Kidney (tissue), 14 donors: ENCODE results near the gene CD109. TPM values are rescaled to one million over a fixed set of nuclear protein-coding genes. Genes with fewer than 3 reads are reported as not detected.

Experiments
- DNase-seq, 5 donors: peaks; one replicate each; pipeline ENCODE4 v3.0.0-alpha.2; 2013 to 2020
- FAIRE-seq: peaks from 2 replicates; lab custom pipeline; 2012; peaks lifted over from hg19 to GRCh38; lab: Jason Lieb, UNC
- H3K27ac ChIP-seq, 2 donors: one replicate each; pipeline ENCODE4 v1.7.0; 2013; ENCODE audit warnings: low read depth in 2 of 2, low read length in 2 of 2, inconsistent platforms in 1 of 2
- H3K27me3 ChIP-seq: one replicate; pipeline ENCODE4 v1.7.1; 2013; ENCODE audit warnings: low read length, inconsistent platforms; ENCODE audit not compliant: control insufficient read depth, insufficient read depth
- H3K36me3 ChIP-seq, 3 donors: one replicate each; pipeline versions ENCODE4 v1.7.0 to v1.7.1; 2013; ENCODE audit warnings: low read length in 3 of 3, control low read depth in 1 of 3, inconsistent platforms in 1 of 3; ENCODE audit not compliant: insufficient read depth in 3 of 3, control insufficient read depth in 2 of 3
- H3K4me1 ChIP-seq, 3 donors: one replicate each; pipeline versions ENCODE4 v1.7.0 to v1.7.1; 2013; ENCODE audit warnings: low read length in 3 of 3, inconsistent platforms in 1 of 3, low read depth in 1 of 3; ENCODE audit not compliant: control insufficient read depth in 2 of 3, insufficient read depth in 2 of 3
- H3K4me3 ChIP-seq, 3 donors: one replicate each; pipeline versions ENCODE4 v1.7.0 to v1.8.1; 2013; ENCODE audit warnings: low read length in 3 of 3, control low read depth in 1 of 3, inconsistent platforms in 1 of 3
- H3K9ac ChIP-seq, 3 donors: one replicate each; pipeline versions ENCODE4 v1.7.0 to v1.7.1; 2013; ENCODE audit warnings: low read length in 3 of 3, control low read depth in 1 of 3, inconsistent platforms in 1 of 3
- H3K9me3 ChIP-seq, 3 donors: one replicate each; pipeline versions ENCODE4 v1.7.0 to v1.7.1; 2013; ENCODE audit warnings: low read length in 3 of 3, control low read depth in 1 of 3, inconsistent platforms in 1 of 3; ENCODE audit not compliant: control insufficient read depth in 2 of 3, insufficient read depth in 1 of 3
- intact Hi-C: fragments of 100-400 bp; cut with DNase I; formaldehyde crosslinking; loops from one replicate; pipeline ENCODE4 v1.11.1; 2022
- polyA plus RNA-seq: library from polyadenylated mRNA; stranded (reverse); fragments of 350-450 nt; fragmentation: Illumina TruSeq; extraction: RNeasy Lipid Tissue Mini Kit (QIAGEN cat#74804); gene quantifications from one replicate; pipeline ENCODE4 v1.2.3, GENCODE V29; 2014; ENCODE audit warnings: low read depth, low replicate concordance; ENCODE audit not compliant: insufficient read depth
- total RNA-seq: library from RNA; stranded (reverse); fragmentation: NEBNext Ultra II Directional; extraction: Animal tissue kit (Norgen Biotek cat#: 25700); gene quantifications from one replicate; pipeline ENCODE4 v1.2.1, GENCODE V29; 2021
- TF ChIP-seq, protein P1 (sequence below): IDR thresholded peaks from 3 replicates; pipeline ENCODE4 v1.5.1; 2012; ENCODE audit warnings: mild to moderate bottlenecking, moderate library complexity, borderline replicate concordance; ENCODE audit not compliant: insufficient read depth; ENCODE audit errors: extremely low read depth
- donor health status: control.
- donor health status: control.
- donor health status: control.
- donor health status: control.
- donor health status: control.
- donor health status: DM: yes; HTN: yes; CAD: no.
- donor health status: Normal renal cell carcinoma (clear cell type).

CD109 gene
- total and polyA plus RNA-seq, 2 donors from 2014 or later = 3.7 to 19.0 TPM

- no peak for DNase-seq
- Histone ChIP-seq H3K4me1 (no peaks in the 10 kb centered on the region), H3K4me3 (no peak overlapping the region), H3K27me3 (no peaks in the 10 kb centered on the region), H3K36me3 (no peaks in the 10 kb centered on the region), H3K9ac (no peak overlapping the region), H3K27ac (no peak overlapping the region), H3K9me3 (no peaks in the 10 kb centered on the region)
- FAIRE-seq = no peak
- TF ChIP-seq, protein P1, sequence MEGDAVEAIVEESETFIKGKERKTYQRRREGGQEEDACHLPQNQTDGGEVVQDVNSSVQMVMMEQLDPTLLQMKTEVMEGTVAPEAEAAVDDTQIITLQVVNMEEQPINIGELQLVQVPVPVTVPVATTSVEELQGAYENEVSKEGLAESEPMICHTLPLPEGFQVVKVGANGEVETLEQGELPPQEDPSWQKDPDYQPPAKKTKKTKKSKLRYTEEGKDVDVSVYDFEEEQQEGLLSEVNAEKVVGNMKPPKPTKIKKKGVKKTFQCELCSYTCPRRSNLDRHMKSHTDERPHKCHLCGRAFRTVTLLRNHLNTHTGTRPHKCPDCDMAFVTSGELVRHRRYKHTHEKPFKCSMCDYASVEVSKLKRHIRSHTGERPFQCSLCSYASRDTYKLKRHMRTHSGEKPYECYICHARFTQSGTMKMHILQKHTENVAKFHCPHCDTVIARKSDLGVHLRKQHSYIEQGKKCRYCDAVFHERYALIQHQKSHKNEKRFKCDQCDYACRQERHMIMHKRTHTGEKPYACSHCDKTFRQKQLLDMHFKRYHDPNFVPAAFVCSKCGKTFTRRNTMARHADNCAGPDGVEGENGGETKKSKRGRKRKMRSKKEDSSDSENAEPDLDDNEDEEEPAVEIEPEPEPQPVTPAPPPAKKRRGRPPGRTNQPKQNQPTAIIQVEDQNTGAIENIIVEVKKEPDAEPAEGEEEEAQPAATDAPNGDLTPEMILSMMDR = no peak
- intact Hi-C loops = no loop called here
Observed at GRCh38 chr6:73792738-73793137, 96.7 kb downstream of the CD109 start.

DNA sequence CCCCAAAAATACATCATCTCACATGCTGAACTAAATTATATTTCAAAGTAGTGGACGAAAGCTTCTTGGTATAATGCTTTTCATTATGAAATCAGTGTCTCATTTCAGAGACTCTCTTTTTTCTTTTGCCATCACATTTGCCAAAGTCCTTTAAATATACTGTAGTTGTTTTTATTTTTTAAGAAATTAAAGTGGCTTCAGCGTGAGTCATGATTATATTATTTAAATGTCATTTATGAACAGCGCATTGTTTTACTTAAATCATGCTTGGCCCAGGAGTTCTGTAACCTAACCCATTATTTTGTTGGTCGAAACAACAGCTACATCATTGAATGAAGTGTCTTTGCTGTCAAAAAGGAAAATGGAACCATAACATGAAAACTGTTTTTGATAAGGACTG lies 100.9 kb downstream of the CD109 start:
- Histone ChIP-seq H3K4me1 (peaks cover 0 to 4% (median 0%) of the 10 kb centered on the region in 3 donors), H3K4me3 (no peak overlapping the region), H3K9ac (no peak overlapping the region), H3K27me3 (no peaks in the 10 kb centered on the region), H3K27ac (no peak overlapping the region), H3K9me3 (no peaks in the 10 kb centered on the region), H3K36me3 (no peaks in the 10 kb centered on the region)
- DNase-seq (no peak), FAIRE-seq (no peak)
- TF ChIP-seq, protein P1 = no peak
- intact Hi-C loops = no loop called here

- H3K9me3 ChIP-seq = no peaks in the 10 kb centered on the region
- H3K36me3 ChIP-seq = no peaks in the 10 kb centered on the region
- no peak overlapping the region for H3K27ac ChIP-seq
- H3K4me3 ChIP-seq = no peak overlapping the region
- no peaks in the 10 kb centered on the region for H3K27me3 ChIP-seq
- DNase-seq (no peak), FAIRE-seq (no peak)
- intact Hi-C loops = no loop called here
- TF ChIP-seq, protein P1 = no peak
- no peak overlapping the region for H3K9ac ChIP-seq
- H3K4me1 ChIP-seq = peaks cover 0 to 5% (median 0%) of the 10 kb centered on the region in 3 donors
Observed at GRCh38 chr6:73797861-73798260, 101.9 kb downstream of the CD109 start.

- DNase-seq = no peak
- no peak for FAIRE-seq
Observed at GRCh38 chr6:73798592-73798991, 102.6 kb downstream of the CD109 start.

More at GRCh38 chr6:73798592-73798991, 102.6 kb downstream of the CD109 start:
- Histone ChIP-seq H3K4me3 (no peak overlapping the region), H3K9me3 (no peaks in the 10 kb centered on the region), H3K36me3 (no peaks in the 10 kb centered on the region), H3K4me1 (peaks cover 0 to 5% (median 0%) of the 10 kb centered on the region in 3 donors), H3K27me3 (no peaks in the 10 kb centered on the region), H3K27ac (no peak overlapping the region), H3K9ac (no peak overlapping the region)
- intact Hi-C loops = no loop called here
- TF ChIP-seq, protein P1 = peak; percentile 28
